ENCODE measurements around the gene NOL3. TPM values are rescaled to one million over a fixed set of nuclear protein-coding genes. Genes with fewer than 3 reads are reported as not detected.

The NOL3 gene
- total and polyA plus RNA-seq, 2 of the 13 experiments (the other 11 are each of a cell fraction or from before 2014, with no cell fraction given): 5.7 to 20.5 TPM

DNA sequence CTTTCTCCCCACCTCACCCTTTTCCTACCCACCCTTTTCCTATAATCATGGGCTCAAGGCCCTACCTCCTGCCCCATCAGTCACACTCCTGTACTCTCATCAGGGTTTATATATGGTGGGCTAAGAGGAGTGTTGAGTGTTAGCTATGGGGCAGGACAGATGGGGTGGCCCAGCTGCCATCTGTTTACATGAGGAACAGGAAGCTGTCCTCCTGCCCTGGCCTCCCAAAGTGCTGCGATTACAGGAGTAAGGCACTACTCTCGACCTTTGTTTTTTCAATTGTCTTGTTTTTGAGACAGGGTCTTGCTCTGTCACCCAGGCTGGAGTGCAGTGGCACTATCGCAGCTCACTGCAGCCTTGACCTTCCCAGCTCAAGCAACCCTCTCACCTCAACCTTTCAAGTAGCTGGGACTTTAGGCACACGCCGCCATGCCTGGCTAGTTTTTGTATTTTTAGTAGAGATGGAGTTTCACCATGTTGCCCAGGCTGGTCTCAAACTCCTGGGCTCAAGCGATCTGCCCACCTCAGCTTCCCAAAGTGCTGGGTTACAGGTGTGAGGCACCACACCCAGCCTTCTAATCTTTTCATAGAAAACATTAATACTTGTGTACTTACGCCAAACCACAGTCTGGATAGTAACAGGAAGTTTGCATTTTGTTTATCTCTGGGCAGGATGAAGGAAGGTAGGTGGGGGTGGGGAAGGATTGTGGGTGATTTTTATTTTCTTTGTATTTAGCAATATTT is 12.3 kb upstream of the NOL3 start:
- H3K4me1 ChIP-seq (ENCODE audit: insufficient read depth, low read length): peaks cover 45% of the 10 kb centered on the region
- H2AFZ ChIP-seq (ENCODE audit: low read length): no peak overlapping the region
- no peaks in the 10 kb centered on the region for H3K9me3 ChIP-seq (ENCODE audit: low read length)
- TF ChIP-seq, protein P1, sequence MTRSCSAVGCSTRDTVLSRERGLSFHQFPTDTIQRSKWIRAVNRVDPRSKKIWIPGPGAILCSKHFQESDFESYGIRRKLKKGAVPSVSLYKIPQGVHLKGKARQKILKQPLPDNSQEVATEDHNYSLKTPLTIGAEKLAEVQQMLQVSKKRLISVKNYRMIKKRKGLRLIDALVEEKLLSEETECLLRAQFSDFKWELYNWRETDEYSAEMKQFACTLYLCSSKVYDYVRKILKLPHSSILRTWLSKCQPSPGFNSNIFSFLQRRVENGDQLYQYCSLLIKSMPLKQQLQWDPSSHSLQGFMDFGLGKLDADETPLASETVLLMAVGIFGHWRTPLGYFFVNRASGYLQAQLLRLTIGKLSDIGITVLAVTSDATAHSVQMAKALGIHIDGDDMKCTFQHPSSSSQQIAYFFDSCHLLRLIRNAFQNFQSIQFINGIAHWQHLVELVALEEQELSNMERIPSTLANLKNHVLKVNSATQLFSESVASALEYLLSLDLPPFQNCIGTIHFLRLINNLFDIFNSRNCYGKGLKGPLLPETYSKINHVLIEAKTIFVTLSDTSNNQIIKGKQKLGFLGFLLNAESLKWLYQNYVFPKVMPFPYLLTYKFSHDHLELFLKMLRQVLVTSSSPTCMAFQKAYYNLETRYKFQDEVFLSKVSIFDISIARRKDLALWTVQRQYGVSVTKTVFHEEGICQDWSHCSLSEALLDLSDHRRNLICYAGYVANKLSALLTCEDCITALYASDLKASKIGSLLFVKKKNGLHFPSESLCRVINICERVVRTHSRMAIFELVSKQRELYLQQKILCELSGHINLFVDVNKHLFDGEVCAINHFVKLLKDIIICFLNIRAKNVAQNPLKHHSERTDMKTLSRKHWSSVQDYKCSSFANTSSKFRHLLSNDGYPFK (CRISPR knock-in tag; IDR thresholded peaks at IDR 0.05; ENCODE audit: borderline replicate concordance): 0 out of 2 replicates have a peak, but pooled peaks have one; percentile 22
- no peak for TF ChIP-seq ZNF550 (CRISPR knock-in tag; IDR thresholded peaks at IDR 0.05; ENCODE audit: borderline replicate concordance)
- TF ChIP-seq, protein P2, sequence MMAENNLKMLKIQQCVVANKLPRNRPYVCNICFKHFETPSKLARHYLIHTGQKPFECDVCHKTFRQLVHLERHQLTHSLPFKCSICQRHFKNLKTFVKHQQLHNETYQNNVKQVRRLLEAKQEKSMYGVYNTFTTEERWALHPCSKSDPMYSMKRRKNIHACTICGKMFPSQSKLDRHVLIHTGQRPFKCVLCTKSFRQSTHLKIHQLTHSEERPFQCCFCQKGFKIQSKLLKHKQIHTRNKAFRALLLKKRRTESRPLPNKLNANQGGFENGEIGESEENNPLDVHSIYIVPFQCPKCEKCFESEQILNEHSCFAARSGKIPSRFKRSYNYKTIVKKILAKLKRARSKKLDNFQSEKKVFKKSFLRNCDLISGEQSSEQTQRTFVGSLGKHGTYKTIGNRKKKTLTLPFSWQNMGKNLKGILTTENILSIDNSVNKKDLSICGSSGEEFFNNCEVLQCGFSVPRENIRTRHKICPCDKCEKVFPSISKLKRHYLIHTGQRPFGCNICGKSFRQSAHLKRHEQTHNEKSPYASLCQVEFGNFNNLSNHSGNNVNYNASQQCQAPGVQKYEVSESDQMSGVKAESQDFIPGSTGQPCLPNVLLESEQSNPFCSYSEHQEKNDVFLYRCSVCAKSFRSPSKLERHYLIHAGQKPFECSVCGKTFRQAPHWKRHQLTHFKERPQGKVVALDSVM (CRISPR knock-in tag; IDR thresholded peaks at IDR 0.05): peak; percentile 75
- no peak for TF ChIP-seq ZNF83 (CRISPR knock-in tag; IDR thresholded peaks at IDR 0.05; ENCODE audit: borderline replicate concordance)
- TF ChIP-seq SIN3B (IDR thresholded peaks at IDR 0.05; ENCODE audit: low read length): no peak
- TF ChIP-seq CREM (IDR thresholded peaks at IDR 0.05): no peak
- no peak for TF ChIP-seq CREM (CRISPR knock-in tag; IDR thresholded peaks at IDR 0.05)
- 0 out of 2 replicates have a peak, but pooled peaks have one; percentile 15 for TF ChIP-seq MYC (CRISPR knock-in tag; IDR thresholded peaks at IDR 0.05; ENCODE audit: borderline replicate concordance)
- TF ChIP-seq SALL1 (CRISPR knock-in tag; IDR thresholded peaks at IDR 0.05): peak; percentile 26; the same call in 1 of the 2 replicates
- TF ChIP-seq THYN1 (CRISPR knock-in tag; IDR thresholded peaks at IDR 0.05; ENCODE audit: borderline replicate concordance, low read depth): no peak
- TF ChIP-seq ZNF790 (CRISPR knock-in tag; IDR thresholded peaks at IDR 0.05; ENCODE audit: borderline replicate concordance): no peak
- TF ChIP-seq HNRNPK (IDR thresholded peaks at IDR 0.05; ENCODE audit: low read depth, low read length, poor library complexity, severe bottlenecking): peak; percentile 47
- no TSS peak for BruUV-seq (replicated peaks)
- CTCF ChIA-PET (ENCODE audit: low intra/inter-chr PET ratio, low total read pairs): interaction anchor here (1.1 kb wide), 1 partner anchor 27 kb away, joined by 3 read pairs; no protein-coding TSS in a partner anchor
- no peak for FAIRE-seq
- in situ Hi-C loops (cut with HindIII; ENCODE audit: extremely low pct_ligation_motif_present, low pct_unique_long_range_greater_than_20kb): loop anchor here (5.0 kb wide), 2 partner anchors 141 to 181 kb away; no protein-coding TSS in a partner anchor
- intact Hi-C loops (cut with micrococcal nuclease; ENCODE audit: unreplicated experiment): loop anchor here (5.0 to 10.0 kb wide), 2 partner anchors 201 to 263 kb away; no protein-coding TSS in a partner anchor
- H3K4me2 ChIP-seq (ENCODE audit: low read depth, low read length): peak overlapping the region; percentile 26; the same call in 1 of the 2 replicates
- no peaks in the 10 kb centered on the region for H3K36me3 ChIP-seq (replicated peaks in 1 of 2; ENCODE audit: control insufficient read depth in 1 of 2, insufficient read depth in 2 of 2, low read length in 2 of 2)
- WGBS (ENCODE audit: low lambda C conversion rate): 50% methylated on average over 7 of the region's 7 CpGs
- no peaks in the 10 kb centered on the region for H4K20me1 ChIP-seq (ENCODE audit: insufficient read depth, low read length)
- no peak overlapping the region for H3K27ac ChIP-seq (ENCODE audit: extremely low read length, insufficient read depth, low read length)
- ATAC-seq: no peak
- no peak overlapping the region for H3K4me3 ChIP-seq (replicated peaks in 1 of 3; ENCODE audit: insufficient read depth in 1 of 3, low read depth in 2 of 3, low read length in 3 of 3)
- no peaks in the 10 kb centered on the region for H3K79me2 ChIP-seq (ENCODE audit: insufficient read depth, low read length)
- POLR2A ChIA-PET: interaction anchor here (1.0 to 5.7 kb wide), 5 partner anchors 12 to 140 kb away, joined by 3 to 54 read pairs (median 3); partner anchors contain the start of genes NOL3 and PHAF1
- DNase-seq (ENCODE audit: low spot score): no peak
- H3K27me3 ChIP-seq (ENCODE audit: control insufficient read depth in 1 of 2, insufficient read depth in 2 of 2, low read length in 2 of 2): peaks cover 4% of the 10 kb centered on the region in 2 experiments; a peak in 2 of 5 replicates
- H3K9ac ChIP-seq (ENCODE audit: insufficient read depth, low read depth, low read length): no peak overlapping the region
